GM12874 (cell line): Measurements from ENCODE around the gene CDK8.

ENCODE experiments used
- CTCF ChIP-seq: IDR thresholded peaks from 2 replicates; pipeline ENCODE4 v1.5.1; 2011; ENCODE audit warnings: low read depth, mild to moderate bottlenecking, control low read depth, low read length, moderate library complexity; ENCODE audit not compliant: insufficient read depth

Gene CDK8

GRCh38 chr13:26324867-26325266 lies 70.9 kb downstream of the CDK8 start:
- no peak for TF ChIP-seq CTCF

- TF ChIP-seq CTCF: no peak
These were observed 71.9 kb downstream of the CDK8 start for GRCh38 chr13:26325876-26326275.

GRCh38 chr13:26326562-26326961 lies 72.6 kb downstream of the CDK8 start:
- no peak for TF ChIP-seq CTCF

- TF ChIP-seq CTCF: no peak
These were observed 74.2 kb downstream of the CDK8 start for GRCh38 chr13:26327940-26328725.

- no peak for TF ChIP-seq CTCF
These were observed 81.2 kb downstream of the CDK8 start for GRCh38 chr13:26335158-26335557.

- TF ChIP-seq CTCF: no peak
These were observed 86.9 kb downstream of the CDK8 start for GRCh38 chr13:26340807-26341206.

- no peak for TF ChIP-seq CTCF
These were observed 89.0 kb downstream of the CDK8 start for GRCh38 chr13:26342898-26343297.
